ENCODE measurements around the gene NOTO.
A peak's percentile ranks its signal among the peaks of the same experiment; 100 is the strongest.

NOTO gene

GRCh38 chr2:73217160-73217559, 14.8 kb downstream of the NOTO start:
- H3K27ac Mint-ChIP-seq = no peak overlapping the region
- H3K4me3 Mint-ChIP-seq = peak overlapping the region; percentile 16 to 47 (median 24)
- TF ChIP-seq CTCF (IDR thresholded peaks at IDR 0.05; ENCODE audit: unreplicated experiment in 3 of 3) = no peak
- peaks cover 20% of the 10 kb centered on the region for H3K4me1 Mint-ChIP-seq
- H3K9me3 Mint-ChIP-seq = no peaks in the 10 kb centered on the region
- no peaks in the 10 kb centered on the region for H3K27me3 Mint-ChIP-seq (ENCODE audit: low read depth)
- H3K36me3 Mint-ChIP-seq (ENCODE audit: low read depth) = peaks cover 11% of the 10 kb centered on the region

- Mint-ChIP-seq H3K27me3 (ENCODE audit: low read depth) (no peaks in the 10 kb centered on the region), H3K4me3 (peak overlapping the region in 2 of 3 experiments; percentile 25 to 37), H3K4me1 (peaks cover 20% of the 10 kb centered on the region), H3K36me3 (ENCODE audit: low read depth) (peaks cover 13% of the 10 kb centered on the region), H3K9me3 (no peaks in the 10 kb centered on the region), H3K27ac (no peak overlapping the region)
- no peak for TF ChIP-seq CTCF (IDR thresholded peaks at IDR 0.05; ENCODE audit: unreplicated experiment in 3 of 3)
These were observed 15.5 kb downstream of the NOTO start for GRCh38 chr2:73217826-73218225.

- Mint-ChIP-seq H3K9me3 (no peaks in the 10 kb centered on the region), H3K27ac (no peak overlapping the region), H3K36me3 (ENCODE audit: low read depth) (peaks cover 13% of the 10 kb centered on the region), H3K4me3 (no peak overlapping the region), H3K4me1 (peaks cover 20% of the 10 kb centered on the region), H3K27me3 (ENCODE audit: low read depth) (no peaks in the 10 kb centered on the region)
- no peak for TF ChIP-seq CTCF (IDR thresholded peaks at IDR 0.05; ENCODE audit: unreplicated experiment in 3 of 3)
These were observed 15.9 kb downstream of the NOTO start for GRCh38 chr2:73218298-73218697.

GRCh38 chr2:73223821-73224220, 21.4 kb downstream of the NOTO start:
- H3K4me3 Mint-ChIP-seq = no peak overlapping the region
- H3K27me3 Mint-ChIP-seq (ENCODE audit: low read depth) = no peaks in the 10 kb centered on the region
- H3K9me3 Mint-ChIP-seq = no peaks in the 10 kb centered on the region
- no peaks in the 10 kb centered on the region for H3K4me1 Mint-ChIP-seq
- no peak for TF ChIP-seq CTCF (IDR thresholded peaks at IDR 0.05; ENCODE audit: unreplicated experiment in 3 of 3)
- no peak overlapping the region for H3K27ac Mint-ChIP-seq
- peaks cover 25% of the 10 kb centered on the region for H3K36me3 Mint-ChIP-seq (ENCODE audit: low read depth)

- Mint-ChIP-seq H3K27ac (no peak overlapping the region), H3K4me1 (no peaks in the 10 kb centered on the region), H3K9me3 (no peaks in the 10 kb centered on the region)
These were observed 23.4 kb downstream of the NOTO start for GRCh38 chr2:73225513-73226360.

More at GRCh38 chr2:73225513-73226360, 23.4 kb downstream of the NOTO start:
- no peaks in the 10 kb centered on the region for H3K27me3 Mint-ChIP-seq (ENCODE audit: low read depth)
- TF ChIP-seq CTCF (IDR thresholded peaks at IDR 0.05; ENCODE audit: unreplicated experiment in 3 of 3) = no peak
- H3K4me3 Mint-ChIP-seq = no peak overlapping the region
- H3K36me3 Mint-ChIP-seq (ENCODE audit: low read depth) = peaks cover 25% of the 10 kb centered on the region
